Calu3 (cell line): ENCODE measurements around the gene RASGRP4. TPM values are rescaled to one million over a fixed set of nuclear protein-coding genes. Genes with fewer than 3 reads are reported as not detected.

Source experiments
- BruUV-seq: library from RNA; stranded (reverse); fragments of 400-500 nt; replicated peaks from 2 replicates; lab custom pipeline; 2021; lab: Mats Ljungman, UMichigan
- CTCF ChIA-PET: fragments of 300-600 bp; sonication (Branson Sonifier 250); formaldehyde crosslinking; loops from one replicate; lab custom pipeline; 2022; ENCODE audit warnings: antibody characterized with exemption; lab: Charles Lee
- DNase-seq: peaks from one replicate; pipeline ENCODE4 v3.0.0; 2022
- H3K27ac Mint-ChIP-seq: one replicate; pipeline ENCODE4 v1.8.0; 2022; ENCODE audit warnings: mixed read lengths; ENCODE audit not compliant: unreplicated experiment
- H3K27me3 Mint-ChIP-seq: one replicate; pipeline ENCODE4 v1.8.0; 2022; ENCODE audit warnings: mixed read lengths; ENCODE audit not compliant: unreplicated experiment
- H3K36me3 Mint-ChIP-seq: one replicate; pipeline ENCODE4 v1.8.0; 2022; ENCODE audit warnings: mild to moderate bottlenecking, moderate library complexity, mixed read lengths; ENCODE audit not compliant: insufficient read depth, unreplicated experiment
- H3K4me1 Mint-ChIP-seq: one replicate; pipeline ENCODE4 v1.8.0; 2022; ENCODE audit warnings: mild to moderate bottlenecking, low read depth, mixed read lengths; ENCODE audit not compliant: unreplicated experiment
- H3K4me3 Mint-ChIP-seq: one replicate; pipeline ENCODE4 v1.8.0; 2022; ENCODE audit warnings: mild to moderate bottlenecking, low read depth, moderate library complexity, mixed read lengths; ENCODE audit not compliant: unreplicated experiment
- H3K9me3 Mint-ChIP-seq: one replicate; pipeline ENCODE4 v1.8.0; 2022; ENCODE audit warnings: low read depth, mixed read lengths; ENCODE audit not compliant: unreplicated experiment
- CTCF ChIP-seq: fragments of 200-600 bp; IDR thresholded peaks from one replicate; pipeline ENCODE4 v1.8.0; 2022; ENCODE audit warnings: antibody characterized with exemption; ENCODE audit not compliant: unreplicated experiment
- intact Hi-C: fragments of 100-400 bp; cut with micrococcal nuclease; formaldehyde crosslinking; loops from one replicate; pipeline ENCODE4 v1.10.0; 2022; ENCODE audit not compliant: unreplicated experiment
- total RNA-seq: library from RNA; stranded (reverse); gene quantifications from 2 replicates; pipeline ENCODE4 v1.2.3, GENCODE V29; 2022

Gene RASGRP4
- total RNA-seq, 1 experiment from 2014 or later = not detected

GRCh38 chr19:38399537-38399936 lies 26.5 kb downstream of the RASGRP4 start:
- Mint-ChIP-seq H3K4me3 (no peak overlapping the region), H3K27ac (no peak overlapping the region), H3K36me3 (peaks cover 23% of the 10 kb centered on the region), H3K27me3 (no peaks in the 10 kb centered on the region), H3K9me3 (no peaks in the 10 kb centered on the region), H3K4me1 (no peaks in the 10 kb centered on the region)
- DNase-seq = no peak
- BruUV-seq = no TSS peak
- no peak for TF ChIP-seq CTCF
- intact Hi-C loops = no loop called here
- CTCF ChIA-PET = interaction anchor here (1.4 kb wide), 2 partner anchors 10 to 12 kb away, joined by 3 to 5 read pairs; partner anchors contain the start of gene GGN

GRCh38 chr19:38399081-38399480 lies 26.9 kb downstream of the RASGRP4 start:
- H3K27me3 Mint-ChIP-seq = no peaks in the 10 kb centered on the region
- intact Hi-C loops = no loop called here
- CTCF ChIA-PET = interaction anchor here (0.7 to 1.4 kb wide), 2 partner anchors 9 to 534 kb away, joined by 3 to 4 read pairs; no protein-coding TSS in a partner anchor

GRCh38 chr19:38395381-38396114 lies 30.5 kb downstream of the RASGRP4 start:
- TF ChIP-seq CTCF = no peak
- Mint-ChIP-seq H3K4me3 (no peak overlapping the region), H3K27ac (no peak overlapping the region)

More at GRCh38 chr19:38399081-38399480, 26.9 kb downstream of the RASGRP4 start:
- BruUV-seq = no TSS peak
- Mint-ChIP-seq H3K9me3 (no peaks in the 10 kb centered on the region), H3K4me1 (no peaks in the 10 kb centered on the region), H3K36me3 (peaks cover 19% of the 10 kb centered on the region), H3K4me3 (no peak overlapping the region), H3K27ac (no peak overlapping the region)
- TF ChIP-seq CTCF = no peak
- DNase-seq = no peak

GRCh38 chr19:38394488-38394887 lies 31.5 kb downstream of the RASGRP4 start:
- Mint-ChIP-seq H3K27me3 (peaks cover 14% of the 10 kb centered on the region), H3K4me1 (peaks cover 10% of the 10 kb centered on the region), H3K36me3 (peaks cover 8% of the 10 kb centered on the region), H3K4me3 (no peak overlapping the region), H3K9me3 (no peaks in the 10 kb centered on the region), H3K27ac (no peak overlapping the region)
- no peak for DNase-seq
- TF ChIP-seq CTCF = no peak
- no TSS peak for BruUV-seq
- intact Hi-C loops = no loop called here
- CTCF ChIA-PET = interaction anchor here (1.0 kb wide), 1 partner anchor 166 kb away, joined by 5 read pairs; no protein-coding TSS in a partner anchor

More at GRCh38 chr19:38395381-38396114, 30.5 kb downstream of the RASGRP4 start:
- DNase-seq = no peak
- peaks cover 10% of the 10 kb centered on the region for H3K4me1 Mint-ChIP-seq
- intact Hi-C loops = no loop called here
- peaks cover 3% of the 10 kb centered on the region for H3K27me3 Mint-ChIP-seq
- BruUV-seq = no TSS peak
- H3K9me3 Mint-ChIP-seq = no peaks in the 10 kb centered on the region
- CTCF ChIA-PET = no interaction called here
- H3K36me3 Mint-ChIP-seq = peaks cover 5% of the 10 kb centered on the region
